ENCODE measurements around the gene UROC1. TPM values are rescaled to one million over a fixed set of nuclear protein-coding genes. Genes with fewer than 3 reads are reported as not detected.

UROC1 gene
- total and polyA plus RNA-seq, 2 of the 4 experiments (the other 2 are of a cell fraction): not detected

DNA sequence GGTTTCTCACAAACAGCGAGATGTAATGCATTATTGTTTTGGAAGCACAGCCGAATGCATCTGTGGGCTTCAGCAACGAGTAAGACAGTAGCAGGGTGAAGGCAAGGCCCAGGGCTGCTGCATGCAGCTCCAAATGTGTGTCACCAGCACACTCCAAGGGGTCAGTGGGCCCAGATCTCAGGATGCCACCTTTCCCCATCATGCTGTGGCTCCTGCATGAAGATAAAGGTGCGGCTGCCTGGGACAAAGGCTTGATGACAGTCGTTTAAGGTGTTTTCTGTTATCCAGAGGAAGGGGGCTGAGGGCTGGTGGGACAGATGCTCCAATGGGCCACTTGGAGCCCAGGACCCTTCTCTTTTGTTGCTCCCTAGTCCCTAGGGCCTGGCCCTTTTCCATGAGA, 28.0 kb upstream of the UROC1 start:
- no peak overlapping the region for H2AK9ac ChIP-seq (replicated peaks; ENCODE audit: low read depth, low read length, poor library complexity)
- no peak overlapping the region for H3K4me3 ChIP-seq (ENCODE audit: insufficient read depth, low read depth, low read length)
- intact Hi-C loops (cut with micrococcal nuclease) (no loop called here), in situ Hi-C loops (cut with MboI; ENCODE audit: low sequenced_read_pairs) (no loop called here), dilution Hi-C loops (cut with HindIII; ENCODE audit: low sequenced_read_pairs, unreplicated experiment) (no loop called here)
- H2BK120ac ChIP-seq (ENCODE audit: low read depth, low read length): no peak overlapping the region
- ChIA-PET CTCF (no interaction called here), POLR2A (ENCODE audit: unreplicated experiment) (interaction anchor here (0.5 kb wide), 1 partner anchor 1112 kb away, joined by 13 read pairs; no protein-coding TSS in a partner anchor)
- H3K4me2 ChIP-seq (ENCODE audit: low read depth, low read length): no peak overlapping the region
- H2BK15ac ChIP-seq (ENCODE audit: low read depth, low read length): no peak overlapping the region
- H2BK20ac ChIP-seq (ENCODE audit: low read depth, low read length): no peak overlapping the region
- H2AFZ ChIP-seq (replicated peaks; ENCODE audit: low read length, poor library complexity): no peak overlapping the region
- H2BK5ac ChIP-seq (ENCODE audit: low read depth, low read length, poor library complexity, severe bottlenecking): no peak overlapping the region
- no peaks in the 10 kb centered on the region for H3K9me1 ChIP-seq (ENCODE audit: insufficient read depth, low read length)
- H3K18ac ChIP-seq (ENCODE audit: low read depth, low read length): no peak overlapping the region
- H3K23ac ChIP-seq (ENCODE audit: low read depth, low read length): no peak overlapping the region
- no peak for ATAC-seq (ENCODE audit: low read depth)
- H3K14ac ChIP-seq (replicated peaks; ENCODE audit: low read depth, low read length): no peak overlapping the region
- no peaks in the 10 kb centered on the region; the same call in 1 of the 2 replicates for H3K9me3 ChIP-seq (ENCODE audit: control insufficient read depth, insufficient read depth, low read length)
- no peak overlapping the region for H4K5ac ChIP-seq (ENCODE audit: low read depth, low read length)
- H3K27me3 ChIP-seq (ENCODE audit: control insufficient read depth, insufficient read depth, low read length): peaks cover 36% of the 10 kb centered on the region
- no peaks in the 10 kb centered on the region for H3K36me3 ChIP-seq (ENCODE audit: control insufficient read depth, insufficient read depth, low read length)
- 82% methylated on average over 3 of the region's 5 CpGs; no CpG with 5 or more reads in 1 of the 2 experiments for WGBS, 2 experiments (ENCODE audit: extremely low coverage in 2 of 2, insufficient read length in 1 of 2)
- TF ChIP-seq, protein P1, sequence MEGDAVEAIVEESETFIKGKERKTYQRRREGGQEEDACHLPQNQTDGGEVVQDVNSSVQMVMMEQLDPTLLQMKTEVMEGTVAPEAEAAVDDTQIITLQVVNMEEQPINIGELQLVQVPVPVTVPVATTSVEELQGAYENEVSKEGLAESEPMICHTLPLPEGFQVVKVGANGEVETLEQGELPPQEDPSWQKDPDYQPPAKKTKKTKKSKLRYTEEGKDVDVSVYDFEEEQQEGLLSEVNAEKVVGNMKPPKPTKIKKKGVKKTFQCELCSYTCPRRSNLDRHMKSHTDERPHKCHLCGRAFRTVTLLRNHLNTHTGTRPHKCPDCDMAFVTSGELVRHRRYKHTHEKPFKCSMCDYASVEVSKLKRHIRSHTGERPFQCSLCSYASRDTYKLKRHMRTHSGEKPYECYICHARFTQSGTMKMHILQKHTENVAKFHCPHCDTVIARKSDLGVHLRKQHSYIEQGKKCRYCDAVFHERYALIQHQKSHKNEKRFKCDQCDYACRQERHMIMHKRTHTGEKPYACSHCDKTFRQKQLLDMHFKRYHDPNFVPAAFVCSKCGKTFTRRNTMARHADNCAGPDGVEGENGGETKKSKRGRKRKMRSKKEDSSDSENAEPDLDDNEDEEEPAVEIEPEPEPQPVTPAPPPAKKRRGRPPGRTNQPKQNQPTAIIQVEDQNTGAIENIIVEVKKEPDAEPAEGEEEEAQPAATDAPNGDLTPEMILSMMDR (conservative IDR thresholded peaks at IDR 0.05; ENCODE audit: low read depth, low read length): no peak
- no peak for TF ChIP-seq MXI1 (IDR thresholded peaks at IDR 0.05; ENCODE audit: borderline replicate concordance, low read depth, low read length)
- TF ChIP-seq SMC3 (IDR thresholded peaks at IDR 0.05; ENCODE audit: low read depth, low read length): no peak
- TF ChIP-seq, protein P2, sequence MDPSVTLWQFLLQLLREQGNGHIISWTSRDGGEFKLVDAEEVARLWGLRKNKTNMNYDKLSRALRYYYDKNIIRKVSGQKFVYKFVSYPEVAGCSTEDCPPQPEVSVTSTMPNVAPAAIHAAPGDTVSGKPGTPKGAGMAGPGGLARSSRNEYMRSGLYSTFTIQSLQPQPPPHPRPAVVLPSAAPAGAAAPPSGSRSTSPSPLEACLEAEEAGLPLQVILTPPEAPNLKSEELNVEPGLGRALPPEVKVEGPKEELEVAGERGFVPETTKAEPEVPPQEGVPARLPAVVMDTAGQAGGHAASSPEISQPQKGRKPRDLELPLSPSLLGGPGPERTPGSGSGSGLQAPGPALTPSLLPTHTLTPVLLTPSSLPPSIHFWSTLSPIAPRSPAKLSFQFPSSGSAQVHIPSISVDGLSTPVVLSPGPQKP (IDR thresholded peaks at IDR 0.05; ENCODE audit: borderline replicate concordance, low read depth, low read length): no peak
- no peak for TF ChIP-seq RFX5 (IDR thresholded peaks at IDR 0.05; ENCODE audit: low read depth, low read length)
- no peak for TF ChIP-seq MAFK (IDR thresholded peaks at IDR 0.05; ENCODE audit: low read depth, low read length)
- TF ChIP-seq BHLHE40 (IDR thresholded peaks at IDR 0.05; ENCODE audit: low read depth, low read length): no peak
- TF ChIP-seq MAZ (IDR thresholded peaks at IDR 0.05; ENCODE audit: borderline replicate concordance, low read depth, low read length): no peak
- no peak for TF ChIP-seq CHD1 (IDR thresholded peaks at IDR 0.05; ENCODE audit: low read depth, low read length)
- no TSS peak for BruUV-seq (replicated peaks)
- H3K9ac ChIP-seq (ENCODE audit: low read depth, low read length): no peak overlapping the region
- H4K8ac ChIP-seq (ENCODE audit: low read depth in 2 of 2, low read length in 2 of 2): no peak overlapping the region
- no peak for DNase-seq
- no peak overlapping the region for H2AK5ac ChIP-seq (ENCODE audit: low read depth, low read length)
- H3K4ac ChIP-seq (ENCODE audit: low read depth, low read length): no peak overlapping the region
- no peak overlapping the region for H3K27ac ChIP-seq (ENCODE audit: insufficient read depth, low read length)
- no peaks in the 10 kb centered on the region; the same call in 1 of the 2 replicates for H3K4me1 ChIP-seq (ENCODE audit: control insufficient read depth, insufficient read depth, low read length)
- no peak overlapping the region for H4K91ac ChIP-seq (ENCODE audit: insufficient read depth, low read depth, low read length)
- no peak overlapping the region for H3K56ac ChIP-seq (ENCODE audit: extremely low read depth, insufficient read depth, low read length)
- H3K79me1 ChIP-seq (ENCODE audit: low read depth in 1 of 2, low read length in 2 of 2): no peaks in the 10 kb centered on the region
- no peaks in the 10 kb centered on the region for H4K20me1 ChIP-seq (ENCODE audit: insufficient read depth, low read length)
